Esophagus muscularis mucosa (tissue), 4 donors: Measurements from ENCODE around the gene ST7. TPM values are rescaled to one million over a fixed set of nuclear protein-coding genes. Genes with fewer than 3 reads are reported as not detected.

Experiments
- DNase-seq: peaks from one replicate; pipeline ENCODE4 v3.0.0-alpha.2; 2017; ENCODE audit errors: extremely low spot score
- H3K27ac ChIP-seq, 4 donors: fragments of 200-600 bp; sonication (generic); replicated peaks in 1 of 4; 1 replicate in 3 of 4; 2 replicates in 1 of 4; pipeline ENCODE4 v1.5.1; 2016 to 2019; ENCODE audit warnings: mild to moderate bottlenecking in 1 of 4
- H3K27me3 ChIP-seq, 4 donors: fragments of 200-600 bp; sonication (generic); one replicate each; pipeline versions ENCODE4 v1.5.1 to v1.6.0; 2016 to 2019
- H3K36me3 ChIP-seq, 4 donors: fragments of 200-600 bp; sonication (generic); one replicate each; pipeline ENCODE4 v1.5.1; 2016 to 2019
- H3K4me1 ChIP-seq, 4 donors: fragments of 200-600 bp; sonication (generic); one replicate each; pipeline ENCODE4 v1.5.1; 2016 to 2019
- H3K4me3 ChIP-seq, 4 donors: fragments of 200-600 bp; sonication (generic); 1 replicate in 2 of 4; 2 replicates in 2 of 4; pipeline ENCODE4 v1.5.1; 2016 to 2019; ENCODE audit warnings: mild to moderate bottlenecking in 4 of 4, moderate library complexity in 1 of 4
- H3K9me3 ChIP-seq, 4 donors: fragments of 200-600 bp; sonication (generic); 1 replicate in 3 of 4; 2 replicates in 1 of 4; pipeline ENCODE4 v1.5.1; 2016 to 2019
- CTCF ChIP-seq, 3 experiments: fragments of 200-600 bp in 2 of 3; fragments of 450-650 bp in 1 of 3; sonication (generic) in 2 of 3; IDR thresholded peaks; one replicate each; pipeline ENCODE4 v1.5.1; 2017 to 2019; ENCODE audit warnings: antibody characterized with exemption in 3 of 3, mild to moderate bottlenecking in 2 of 3, moderate library complexity in 1 of 3
- EP300 ChIP-seq: sonication (generic); formaldehyde crosslinking; IDR thresholded peaks from one replicate; pipeline ENCODE4 v1.6.1; 2017; ENCODE audit warnings: antibody characterized with exemption
- POLR2A ChIP-seq: fragments of 450-650 bp; IDR thresholded peaks from one replicate; pipeline ENCODE4 v1.6.1; 2017; ENCODE audit warnings: antibody characterized with exemption, moderate library complexity, mild to moderate bottlenecking, low read depth
- POLR2AphosphoS5 ChIP-seq, 2 donors: sonication (generic); formaldehyde crosslinking; IDR thresholded peaks; one replicate each; pipeline ENCODE4 v1.6.1; 2017; ENCODE audit warnings: antibody characterized with exemption in 2 of 2
- WGBS: methylation state at CpG from one replicate; pipeline ENCODE4 v1.1.5; 2018; 5-methylcytosine and 5-hydroxymethylcytosine counted together
- intact Hi-C: fragments of 100-400 bp; cut with DNase I; formaldehyde crosslinking; loops from one replicate; pipeline ENCODE4 v1.15.1; 2023
- total RNA-seq, 4 donors: library from RNA; depleted of rRNA; stranded (reverse); fragments of >200 nt; gene quantifications; one replicate each; pipeline versions ENCODE4 v1.1.0 to v1.2.1, GENCODE V29; 2016

The ST7 gene
- total RNA-seq, 4 donors from 2014 or later: 16.9 to 22.0 (median 18.2) TPM

- Histone ChIP-seq H3K27ac (no peak overlapping the region), H3K27me3 (no peaks in the 10 kb centered on the region), H3K4me3 (no peak overlapping the region), H3K36me3 (peaks cover 0 to 24% (median 6%) of the 10 kb centered on the region in 4 donors), H3K9me3 (no peaks in the 10 kb centered on the region), H3K4me1 (no peaks in the 10 kb centered on the region)
- 90% methylated on average over 1 of the region's 1 CpG for WGBS
- intact Hi-C loops: no loop called here
- no peak for DNase-seq
- TF ChIP-seq CTCF (IDR thresholded peaks at IDR 0.05): no peak
- no peak for TF ChIP-seq POLR2AphosphoS5 (IDR thresholded peaks at IDR 0.05)
- TF ChIP-seq EP300: no peak
- no peak for TF ChIP-seq POLR2A
These were observed 249.9 kb downstream of the ST7 start for GRCh38 chr7:117203205-117203604.

GRCh38 chr7:117205873-117206272 lies 252.6 kb downstream of the ST7 start:
- no peaks in the 10 kb centered on the region for H3K27me3 ChIP-seq
- no peak overlapping the region for H3K4me3 ChIP-seq
- H3K4me1 ChIP-seq: no peaks in the 10 kb centered on the region
- intact Hi-C loops: no loop called here
- H3K27ac ChIP-seq: no peak overlapping the region
- DNase-seq: no peak
- no peaks in the 10 kb centered on the region for H3K9me3 ChIP-seq
- 88% methylated on average over 2 of the region's 2 CpGs for WGBS
- H3K36me3 ChIP-seq: peaks cover 3 to 25% (median 12%) of the 10 kb centered on the region in 4 donors
- no peak for TF ChIP-seq POLR2A
- TF ChIP-seq POLR2AphosphoS5 (IDR thresholded peaks at IDR 0.05): no peak
- TF ChIP-seq CTCF (IDR thresholded peaks at IDR 0.05): no peak
- TF ChIP-seq EP300: no peak

GRCh38 chr7:117208257-117208656 lies 255.0 kb downstream of the ST7 start:
- H3K27ac ChIP-seq: no peak overlapping the region
- DNase-seq: no peak

GRCh38 chr7:117210397-117210796 lies 257.1 kb downstream of the ST7 start:
- H3K4me1 ChIP-seq: no peaks in the 10 kb centered on the region
- no peaks in the 10 kb centered on the region for H3K27me3 ChIP-seq
- H3K4me3 ChIP-seq: no peak overlapping the region
- H3K9me3 ChIP-seq: no peaks in the 10 kb centered on the region
- intact Hi-C loops: no loop called here
- 94% methylated on average over 4 of the region's 4 CpGs for WGBS
- DNase-seq: no peak
- H3K36me3 ChIP-seq: peaks cover 6 to 19% (median 14%) of the 10 kb centered on the region in 4 donors
- no peak overlapping the region for H3K27ac ChIP-seq
- TF ChIP-seq EP300 (no peak), POLR2AphosphoS5 (IDR thresholded peaks at IDR 0.05) (no peak), POLR2A (no peak), CTCF (IDR thresholded peaks at IDR 0.05) (no peak)

More at GRCh38 chr7:117208257-117208656, 255.0 kb downstream of the ST7 start:
- TF ChIP-seq POLR2A: no peak
- no peak for TF ChIP-seq CTCF (IDR thresholded peaks at IDR 0.05)
- no peak for TF ChIP-seq EP300
- TF ChIP-seq POLR2AphosphoS5 (IDR thresholded peaks at IDR 0.05): no peak
- H3K4me1 ChIP-seq: no peaks in the 10 kb centered on the region
- WGBS: 91% methylated on average over 4 of the region's 4 CpGs
- peaks cover 6 to 24% (median 14%) of the 10 kb centered on the region in 4 donors for H3K36me3 ChIP-seq
- no peaks in the 10 kb centered on the region for H3K9me3 ChIP-seq
- no peak overlapping the region for H3K4me3 ChIP-seq
- no peaks in the 10 kb centered on the region for H3K27me3 ChIP-seq
- intact Hi-C loops: no loop called here

GRCh38 chr7:117210908-117211307 lies 257.6 kb downstream of the ST7 start:
- no peak for DNase-seq
- no peaks in the 10 kb centered on the region for H3K27me3 ChIP-seq
- peaks cover 6 to 19% (median 14%) of the 10 kb centered on the region in 4 donors for H3K36me3 ChIP-seq
- no peaks in the 10 kb centered on the region for H3K4me1 ChIP-seq
- H3K4me3 ChIP-seq: no peak overlapping the region
- TF ChIP-seq POLR2AphosphoS5 (IDR thresholded peaks at IDR 0.05): no peak
- TF ChIP-seq EP300: no peak
- TF ChIP-seq CTCF (IDR thresholded peaks at IDR 0.05): no peak
- no peak for TF ChIP-seq POLR2A
- H3K9me3 ChIP-seq: no peaks in the 10 kb centered on the region
- WGBS: 98% methylated on average over 3 of the region's 3 CpGs
- H3K27ac ChIP-seq: no peak overlapping the region
- intact Hi-C loops: no loop called here
